Uterus (tissue), 4 donors: ENCODE data around the gene BBC3. TPM values are rescaled to one million over a fixed set of nuclear protein-coding genes. Genes with fewer than 3 reads are reported as not detected.
A peak's percentile ranks its signal among the peaks of the same experiment; 100 is the strongest.

ENCODE experiments used
- DNase-seq, 2 donors: peaks; one replicate each; pipeline ENCODE4 v3.0.0-alpha.2; 2019 to 2020
- H3K27ac ChIP-seq, 2 donors: fragments of 200-600 bp; sonication (generic); 1 replicate in 1 of 2; 2 replicates in 1 of 2; pipeline ENCODE4 v1.5.1; 2016 to 2018
- H3K27me3 ChIP-seq, 2 donors: fragments of 200-600 bp; sonication (generic); one replicate each; pipeline ENCODE4 v1.5.1; 2018 to 2019; ENCODE audit warnings: control low read depth in 1 of 2
- H3K36me3 ChIP-seq, 2 donors: fragments of 200-600 bp; sonication (generic); one replicate each; pipeline ENCODE4 v1.5.1; 2019; ENCODE audit warnings: control low read depth in 1 of 2
- H3K4me1 ChIP-seq, 2 donors: fragments of 200-600 bp; sonication (generic); one replicate each; pipeline ENCODE4 v1.5.1; 2018 to 2019; ENCODE audit warnings: control low read depth in 1 of 2
- H3K4me3 ChIP-seq, 2 donors: fragments of 200-600 bp; sonication (generic); 1 replicate in 1 of 2; 2 replicates in 1 of 2; pipeline ENCODE4 v1.5.1; 2018 to 2019; ENCODE audit warnings: mild to moderate bottlenecking in 1 of 2
- H3K9me3 ChIP-seq, 2 donors: fragments of 200-600 bp; sonication (generic); one replicate each; pipeline ENCODE4 v1.5.1; 2019; ENCODE audit warnings: control low read depth in 1 of 2
- CTCF ChIP-seq, 4 experiments: fragments of 200-600 bp in 2 of 4; fragments of 450-650 bp in 2 of 4; sonication (generic) in 2 of 4; IDR thresholded peaks; one replicate each; pipeline ENCODE4 v1.5.1; 2016 to 2019; ENCODE audit warnings: antibody characterized with exemption in 4 of 4, mild to moderate bottlenecking in 2 of 4, moderate library complexity in 1 of 4
- POLR2A ChIP-seq, 2 donors: fragments of 450-650 bp; IDR thresholded peaks; one replicate each; pipeline ENCODE4 v1.6.1; 2016; ENCODE audit warnings: antibody characterized with exemption in 2 of 2, mild to moderate bottlenecking in 1 of 2, moderate library complexity in 1 of 2
- intact Hi-C: fragments of 100-400 bp; cut with DNase I; formaldehyde crosslinking; loops from one replicate; pipeline ENCODE4 v1.15.1; 2023; ENCODE audit warnings: low total_unique reads
- total RNA-seq, 4 donors: library from RNA; depleted of rRNA in 3 of 4; stranded (reverse); fragments of >200 nt in 3 of 4; gene quantifications; one replicate each; pipeline versions ENCODE4 v1.1.0 to v1.2.4, GENCODE V29; 2014 to 2023
- donor health status: DM: yes; HTN: yes; CAD: no.

BBC3 gene
- total RNA-seq, 4 donors from 2014 or later, result 3.2 to 11.1 (median 4.8) TPM

- Histone ChIP-seq H3K27ac (peak overlapping the region; percentile 70 to 85), H3K36me3 (no peaks in the 10 kb centered on the region), H3K27me3 (no peaks in the 10 kb centered on the region), H3K4me3 (peak overlapping the region in 1 of 2 donors; percentile 16), H3K4me1 (peaks cover 0 to 10% of the 10 kb centered on the region in 2 donors), H3K9me3 (no peaks in the 10 kb centered on the region)
- TF ChIP-seq POLR2A (IDR thresholded peaks at IDR 0.05) (no peak), CTCF (IDR thresholded peaks at IDR 0.05) (no peak)
- intact Hi-C loops, result no loop called here
- DNase-seq, result peak; percentile 47 to 52
Measured at GRCh38 chr19:47190167-47190727, 40.8 kb downstream of the BBC3 start.

- no peaks in the 10 kb centered on the region for H3K27me3 ChIP-seq
- H3K36me3 ChIP-seq, result no peaks in the 10 kb centered on the region
- H3K4me3 ChIP-seq, result no peak overlapping the region
- TF ChIP-seq POLR2A (IDR thresholded peaks at IDR 0.05) (no peak), CTCF (IDR thresholded peaks at IDR 0.05) (no peak)
- intact Hi-C loops, result no loop called here
- peaks cover 0 to 10% of the 10 kb centered on the region in 2 donors for H3K4me1 ChIP-seq
- DNase-seq, result no peak
- no peaks in the 10 kb centered on the region for H3K9me3 ChIP-seq
- H3K27ac ChIP-seq, result peak overlapping the region; percentile 70 to 85
Measured at GRCh38 chr19:47188507-47189033, 42.4 kb downstream of the BBC3 start.

DNA sequence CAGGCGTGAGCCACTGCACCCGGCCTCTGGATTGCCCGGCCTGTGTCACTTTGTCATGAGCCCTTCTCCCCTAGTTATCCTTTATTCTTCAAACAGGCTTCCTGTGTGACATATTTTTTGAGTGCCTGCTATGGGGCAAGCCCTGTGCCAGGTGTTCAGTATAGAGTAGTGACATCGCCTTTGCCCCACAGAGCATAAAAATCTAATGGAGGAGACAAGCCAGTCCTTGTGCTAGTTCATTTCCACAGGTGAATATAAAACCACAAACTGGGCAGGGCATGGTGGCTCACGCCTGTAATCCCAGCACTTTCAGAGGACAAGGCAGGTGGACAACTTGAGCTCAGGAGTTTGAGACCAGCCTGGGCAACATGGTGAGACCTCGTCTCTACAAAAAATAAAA, 43.2 kb downstream of the BBC3 start:
- Histone ChIP-seq H3K9me3 (no peaks in the 10 kb centered on the region), H3K36me3 (no peaks in the 10 kb centered on the region), H3K4me3 (no peak overlapping the region), H3K4me1 (peaks cover 0 to 10% of the 10 kb centered on the region in 2 donors), H3K27ac (no peak overlapping the region), H3K27me3 (no peaks in the 10 kb centered on the region)
- no peak for TF ChIP-seq CTCF (IDR thresholded peaks at IDR 0.05)
- no peak for DNase-seq
- intact Hi-C loops, result no loop called here

DNA sequence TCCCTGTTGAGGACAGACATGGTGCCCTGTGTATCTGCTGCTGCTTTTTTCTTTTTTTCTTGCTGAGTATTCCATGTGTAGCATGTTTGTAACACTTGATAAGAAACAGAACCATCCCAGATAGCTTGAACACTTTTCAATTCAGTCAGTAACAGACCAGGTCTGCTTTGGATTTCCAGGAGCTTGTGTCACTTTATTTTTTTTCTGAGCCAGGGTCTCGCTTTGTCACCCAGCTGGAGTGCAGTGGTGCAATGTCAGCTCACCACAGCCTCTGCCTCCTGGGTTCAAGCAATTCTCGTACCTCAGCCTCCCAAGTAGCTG, 43.7 kb downstream of the BBC3 start:
- H3K27me3 ChIP-seq, result no peaks in the 10 kb centered on the region
- no peak for DNase-seq
- peaks cover 0 to 10% of the 10 kb centered on the region in 2 donors for H3K4me1 ChIP-seq
- TF ChIP-seq CTCF (IDR thresholded peaks at IDR 0.05) (no peak), POLR2A (IDR thresholded peaks at IDR 0.05) (no peak)
- intact Hi-C loops, result no loop called here
- no peak overlapping the region for H3K27ac ChIP-seq
- H3K9me3 ChIP-seq, result no peaks in the 10 kb centered on the region
- no peak overlapping the region for H3K4me3 ChIP-seq
- no peaks in the 10 kb centered on the region for H3K36me3 ChIP-seq

GRCh38 chr19:47186446-47187334, 44.3 kb downstream of the BBC3 start:
- intact Hi-C loops, result no loop called here
- Histone ChIP-seq H3K27me3 (no peaks in the 10 kb centered on the region), H3K4me1 (peaks cover 0 to 10% of the 10 kb centered on the region in 2 donors), H3K36me3 (no peaks in the 10 kb centered on the region), H3K27ac (no peak overlapping the region), H3K4me3 (no peak overlapping the region), H3K9me3 (no peaks in the 10 kb centered on the region)
- DNase-seq, result no peak
- TF ChIP-seq CTCF (IDR thresholded peaks at IDR 0.05), result no peak
- TF ChIP-seq POLR2A (IDR thresholded peaks at IDR 0.05), result no peak
